GM12864 (cell line): ENCODE measurements around the gene IL37.

ENCODE experiments used
- DNase-seq: peaks from one replicate; pipeline ENCODE4 v3.0.0-alpha.2; 2011; ENCODE audit warnings: low read depth
- H3K4me3 ChIP-seq: 2 replicates; pipeline ENCODE4 v1.5.1; 2011; ENCODE audit warnings: mild to moderate bottlenecking, low read depth, low read length, control low read depth
- CTCF ChIP-seq: IDR thresholded peaks from 2 replicates; pipeline ENCODE4 v1.5.1; 2011; ENCODE audit warnings: low read depth, mild to moderate bottlenecking, moderate library complexity, low read length, control low read depth, inconsistent platforms; ENCODE audit errors: missing control alignments

The IL37 gene

GRCh38 chr2:112915300-112916144 is 4.6 kb downstream of the IL37 start:
- DNase-seq: no peak
- H3K4me3 ChIP-seq: no peak overlapping the region
- no peak for TF ChIP-seq CTCF

GRCh38 chr2:112916145-112916571 is 5.2 kb downstream of the IL37 start:
- no peak for TF ChIP-seq CTCF
- DNase-seq: no peak
- no peak overlapping the region for H3K4me3 ChIP-seq

- DNase-seq: no peak
- no peak for TF ChIP-seq CTCF
These were observed 5.8 kb downstream of the IL37 start for GRCh38 chr2:112916625-112917247.

GRCh38 chr2:112917856-112918255 is 6.9 kb downstream of the IL37 start:
- H3K4me3 ChIP-seq: no peak overlapping the region
- no peak for DNase-seq
- TF ChIP-seq CTCF: no peak

More at GRCh38 chr2:112916625-112917247, 5.8 kb downstream of the IL37 start:
- H3K4me3 ChIP-seq: no peak overlapping the region

- DNase-seq: no peak
- no peak overlapping the region for H3K4me3 ChIP-seq
- no peak for TF ChIP-seq CTCF
These were observed 7.3 kb downstream of the IL37 start for GRCh38 chr2:112918256-112918655.

- no peak for DNase-seq
- TF ChIP-seq CTCF: no peak
- H3K4me3 ChIP-seq: no peak overlapping the region
These were observed 8.1 kb downstream of the IL37 start for GRCh38 chr2:112919086-112919485.
